ENCODE results near the gene CGB1. TPM values are rescaled to one million over a fixed set of nuclear protein-coding genes. Genes with fewer than 3 reads are reported as not detected.
A peak's percentile ranks its signal among the peaks of the same experiment; 100 is the strongest.
"Not testable (repeated sequence)": the region's sequence is repeated elsewhere in the genome, so short reads cannot be mapped to it uniquely, and the experiment has no call there.

The CGB1 gene
- total RNA-seq, 2 experiments from 2014 or later = not detected

GRCh38 chr19:49024233-49024632, 12.5 kb downstream of the CGB1 start, which contains the start of gene CGB3:
Gene CGB3 (minus strand): TSS chr19:49024333. CDS start chr19:49023971, 362 bp downstream.
- H3K9me3 Mint-ChIP-seq; ATAC-seq; H3K4me3 Mint-ChIP-seq; DNase-seq; H3K27me3 Mint-ChIP-seq; POLR2A ChIA-PET; intact Hi-C loops (cut with micrococcal nuclease); H3K36me3 Mint-ChIP-seq (ENCODE audit: low read depth); H3K27ac Mint-ChIP-seq; CTCF ChIA-PET: not testable (repeated sequence)
- H3K4me1 Mint-ChIP-seq (ENCODE audit: low read depth) = peaks cover 16% of the 10 kb centered on the region

- DNase-seq (no peak), ATAC-seq (no peak)
- H3K27me3 Mint-ChIP-seq = peaks cover 9% of the 10 kb centered on the region
- ChIA-PET POLR2A (interaction anchor here (0.7 kb wide), 1 partner anchor 9 kb away, joined by 3 read pairs; no protein-coding TSS in a partner anchor), CTCF (interaction anchor here (1.7 to 2.1 kb wide), 2 partner anchors 22 to 29 kb away, joined by 7 to 9 read pairs; partner anchors contain the start of genes GYS1 and RUVBL2)
- no peak for TF ChIP-seq CTCF (IDR thresholded peaks at IDR 0.05)
- intact Hi-C loops (cut with micrococcal nuclease) = no loop called here
- no peaks in the 10 kb centered on the region for H3K36me3 Mint-ChIP-seq (ENCODE audit: low read depth)
- H3K4me1 Mint-ChIP-seq (ENCODE audit: low read depth) = peaks cover 28% of the 10 kb centered on the region
- no peak overlapping the region for H3K27ac Mint-ChIP-seq
- no peak overlapping the region for H3K4me3 Mint-ChIP-seq
- no peaks in the 10 kb centered on the region for H3K9me3 Mint-ChIP-seq
Measured at GRCh38 chr19:49022116-49022515, 14.6 kb downstream of the CGB1 start.

- peak; percentile 35 for DNase-seq
- intact Hi-C loops (cut with micrococcal nuclease) = no loop called here
- ATAC-seq = peak; percentile 9
- Mint-ChIP-seq H3K36me3 (ENCODE audit: low read depth) (no peaks in the 10 kb centered on the region), H3K9me3 (no peaks in the 10 kb centered on the region), H3K27ac (peak overlapping the region; percentile 6), H3K27me3 (peaks cover 9% of the 10 kb centered on the region), H3K4me3 (no peak overlapping the region), H3K4me1 (ENCODE audit: low read depth) (peaks cover 30% of the 10 kb centered on the region)
- POLR2A ChIA-PET = no interaction called here
- no peak for TF ChIP-seq CTCF (IDR thresholded peaks at IDR 0.05)
- CTCF ChIA-PET = interaction anchor here (1.0 to 2.1 kb wide), 3 partner anchors 21 to 28 kb away, joined by 3 to 9 read pairs (median 7); partner anchors contain the start of genes GYS1 and RUVBL2
Measured at GRCh38 chr19:49020931-49021895, 15.5 kb downstream of the CGB1 start.

DNA sequence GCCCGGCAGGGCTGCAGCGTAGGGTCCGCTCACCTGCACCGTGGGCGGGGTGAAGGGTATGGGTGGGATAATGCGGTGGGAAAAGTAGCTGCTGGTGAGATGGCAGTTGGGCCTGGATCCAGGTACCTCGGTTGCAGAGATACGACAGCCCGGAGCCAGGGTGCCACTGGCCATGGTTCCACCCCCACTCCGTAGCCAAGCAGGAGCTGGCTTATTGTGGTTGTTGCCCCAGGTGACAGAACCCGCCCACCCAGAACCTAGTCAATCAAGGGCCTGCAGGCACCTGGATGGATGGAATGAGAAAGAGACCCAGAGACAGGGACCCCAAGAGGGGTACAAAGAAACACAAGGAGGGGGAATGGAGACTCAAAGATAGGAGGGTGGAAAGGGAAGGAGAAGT, 16.4 kb downstream of the CGB1 start:
- no peak for DNase-seq
- Mint-ChIP-seq H3K36me3 (ENCODE audit: low read depth) (peaks cover 6% of the 10 kb centered on the region), H3K4me1 (ENCODE audit: low read depth) (peaks cover 30% of the 10 kb centered on the region), H3K4me3 (no peak overlapping the region), H3K27me3 (peaks cover 9% of the 10 kb centered on the region), H3K9me3 (no peaks in the 10 kb centered on the region), H3K27ac (no peak overlapping the region)
- POLR2A ChIA-PET = no interaction called here
- CTCF ChIA-PET = interaction anchor here (0.8 to 3.3 kb wide), 5 partner anchors 20 to 126 kb away, joined by 3 to 17 read pairs (median 4); partner anchors contain the start of genes GYS1 and RUVBL2
- no peak for ATAC-seq
- intact Hi-C loops (cut with micrococcal nuclease) = no loop called here
- no peak for TF ChIP-seq CTCF (IDR thresholded peaks at IDR 0.05)

- peaks cover 30% of the 10 kb centered on the region for H3K4me1 Mint-ChIP-seq (ENCODE audit: low read depth)
- peak; percentile 68 for DNase-seq
- ATAC-seq = peak; percentile 52
- POLR2A ChIA-PET = interaction anchor here (1.5 to 1.7 kb wide), 3 partner anchors 22 to 68 kb away, joined by 4 to 7 read pairs (median 4); partner anchors contain the start of genes GYS1 and RUVBL2
- H3K4me3 Mint-ChIP-seq = peak overlapping the region; percentile 55
- intact Hi-C loops (cut with micrococcal nuclease) = no loop called here
- H3K36me3 Mint-ChIP-seq (ENCODE audit: low read depth) = peaks cover 6% of the 10 kb centered on the region
- H3K27me3 Mint-ChIP-seq = peaks cover 9% of the 10 kb centered on the region
- TF ChIP-seq CTCF (IDR thresholded peaks at IDR 0.05) = no peak
- peak overlapping the region; percentile 36 for H3K27ac Mint-ChIP-seq
- H3K9me3 Mint-ChIP-seq = no peaks in the 10 kb centered on the region
- CTCF ChIA-PET = interaction anchor here (0.8 to 3.3 kb wide), 5 partner anchors 19 to 180 kb away, joined by 3 to 17 read pairs (median 4); partner anchors contain the start of genes GYS1 and RUVBL2
Measured at GRCh38 chr19:49019242-49019932, 17.3 kb downstream of the CGB1 start.

- CTCF ChIA-PET = interaction anchor here (0.8 to 3.3 kb wide), 6 partner anchors 19 to 181 kb away, joined by 3 to 17 read pairs (median 4); partner anchors contain the start of genes GYS1 and RUVBL2
- intact Hi-C loops (cut with micrococcal nuclease); H3K27me3 Mint-ChIP-seq; H3K9me3 Mint-ChIP-seq: not testable (repeated sequence)
- DNase-seq (peak; percentile 33), ATAC-seq (peak; percentile 19)
- peak overlapping the region; percentile 36 for H3K27ac Mint-ChIP-seq
- H3K4me3 Mint-ChIP-seq = peak overlapping the region; percentile 55
- POLR2A ChIA-PET = interaction anchor here (1.5 to 2.4 kb wide), 4 partner anchors 12 to 68 kb away, joined by 4 to 8 read pairs (median 6); partner anchors contain the start of genes GYS1 and RUVBL2
- H3K36me3 Mint-ChIP-seq (ENCODE audit: low read depth) = peaks cover 10% of the 10 kb centered on the region
- H3K4me1 Mint-ChIP-seq (ENCODE audit: low read depth) = peaks cover 30% of the 10 kb centered on the region
Measured at GRCh38 chr19:49018388-49019241, 18.1 kb downstream of the CGB1 start.
